ENCODE measurements around the gene ERC2.

DNA sequence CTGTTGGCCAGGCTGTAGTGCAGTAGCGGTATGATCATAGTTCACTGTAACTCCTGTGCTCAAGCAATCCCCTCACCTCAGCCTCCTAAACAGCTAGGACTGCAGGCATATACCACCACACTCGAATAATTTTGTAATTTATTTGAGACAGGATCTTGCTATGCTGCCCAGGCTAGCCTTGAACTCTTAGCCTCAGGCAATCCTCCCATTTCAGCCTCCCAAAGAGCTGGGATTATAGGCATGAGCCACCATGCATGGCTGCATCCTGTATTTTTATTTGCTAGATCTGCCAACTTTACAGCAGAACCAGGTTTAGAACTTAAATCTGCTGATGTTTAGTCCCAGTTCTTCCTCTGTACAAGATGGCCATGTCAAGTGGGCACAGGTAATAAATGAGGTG is 69.6 kb downstream of the ERC2 start:
- TF ChIP-seq, protein P1, sequence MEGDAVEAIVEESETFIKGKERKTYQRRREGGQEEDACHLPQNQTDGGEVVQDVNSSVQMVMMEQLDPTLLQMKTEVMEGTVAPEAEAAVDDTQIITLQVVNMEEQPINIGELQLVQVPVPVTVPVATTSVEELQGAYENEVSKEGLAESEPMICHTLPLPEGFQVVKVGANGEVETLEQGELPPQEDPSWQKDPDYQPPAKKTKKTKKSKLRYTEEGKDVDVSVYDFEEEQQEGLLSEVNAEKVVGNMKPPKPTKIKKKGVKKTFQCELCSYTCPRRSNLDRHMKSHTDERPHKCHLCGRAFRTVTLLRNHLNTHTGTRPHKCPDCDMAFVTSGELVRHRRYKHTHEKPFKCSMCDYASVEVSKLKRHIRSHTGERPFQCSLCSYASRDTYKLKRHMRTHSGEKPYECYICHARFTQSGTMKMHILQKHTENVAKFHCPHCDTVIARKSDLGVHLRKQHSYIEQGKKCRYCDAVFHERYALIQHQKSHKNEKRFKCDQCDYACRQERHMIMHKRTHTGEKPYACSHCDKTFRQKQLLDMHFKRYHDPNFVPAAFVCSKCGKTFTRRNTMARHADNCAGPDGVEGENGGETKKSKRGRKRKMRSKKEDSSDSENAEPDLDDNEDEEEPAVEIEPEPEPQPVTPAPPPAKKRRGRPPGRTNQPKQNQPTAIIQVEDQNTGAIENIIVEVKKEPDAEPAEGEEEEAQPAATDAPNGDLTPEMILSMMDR (tag by site-specific recombination; IDR thresholded peaks at IDR 0.05) = no peak
- no peak for TF ChIP-seq ZNF274 (IDR thresholded peaks at IDR 0.05; ENCODE audit: low read length)
- no peak for TF ChIP-seq ZNF274 (tag by site-specific recombination; IDR thresholded peaks at IDR 0.05; ENCODE audit: borderline replicate concordance)
- TF ChIP-seq, protein P2, sequence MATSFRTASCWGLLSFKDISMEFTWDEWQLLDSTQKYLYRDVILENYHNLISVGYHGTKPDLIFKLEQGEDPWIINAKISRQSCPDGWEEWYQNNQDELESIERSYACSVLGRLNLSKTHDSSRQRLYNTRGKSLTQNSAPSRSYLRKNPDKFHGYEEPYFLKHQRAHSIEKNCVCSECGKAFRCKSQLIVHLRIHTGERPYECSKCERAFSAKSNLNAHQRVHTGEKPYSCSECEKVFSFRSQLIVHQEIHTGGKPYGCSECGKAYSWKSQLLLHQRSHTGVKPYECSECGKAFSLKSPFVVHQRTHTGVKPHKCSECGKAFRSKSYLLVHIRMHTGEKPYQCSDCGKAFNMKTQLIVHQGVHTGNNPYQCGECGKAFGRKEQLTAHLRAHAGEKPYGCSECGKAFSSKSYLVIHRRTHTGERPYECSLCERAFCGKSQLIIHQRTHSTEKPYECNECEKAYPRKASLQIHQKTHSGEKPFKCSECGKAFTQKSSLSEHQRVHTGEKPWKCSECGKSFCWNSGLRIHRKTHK (tag by site-specific recombination; IDR thresholded peaks at IDR 0.05) = no peak
- no peak for TF ChIP-seq ZEB2 (tag by site-specific recombination; IDR thresholded peaks at IDR 0.05)
- TF ChIP-seq, protein P3, sequence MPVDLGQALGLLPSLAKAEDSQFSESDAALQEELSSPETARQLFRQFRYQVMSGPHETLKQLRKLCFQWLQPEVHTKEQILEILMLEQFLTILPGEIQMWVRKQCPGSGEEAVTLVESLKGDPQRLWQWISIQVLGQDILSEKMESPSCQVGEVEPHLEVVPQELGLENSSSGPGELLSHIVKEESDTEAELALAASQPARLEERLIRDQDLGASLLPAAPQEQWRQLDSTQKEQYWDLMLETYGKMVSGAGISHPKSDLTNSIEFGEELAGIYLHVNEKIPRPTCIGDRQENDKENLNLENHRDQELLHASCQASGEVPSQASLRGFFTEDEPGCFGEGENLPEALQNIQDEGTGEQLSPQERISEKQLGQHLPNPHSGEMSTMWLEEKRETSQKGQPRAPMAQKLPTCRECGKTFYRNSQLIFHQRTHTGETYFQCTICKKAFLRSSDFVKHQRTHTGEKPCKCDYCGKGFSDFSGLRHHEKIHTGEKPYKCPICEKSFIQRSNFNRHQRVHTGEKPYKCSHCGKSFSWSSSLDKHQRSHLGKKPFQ (tag by site-specific recombination; IDR thresholded peaks at IDR 0.05) = no peak

All from HEK293 (cell line).